GM18861 (cell line): Measurements from ENCODE around the gene IQSEC1.
A peak's percentile ranks its signal among the peaks of the same experiment; 100 is the strongest.

Source experiments
- ATAC-seq: cut with Tn5 transposase; IDR thresholded peaks from one replicate; pipeline ENCODE4 v1.9.1; 2021; ENCODE audit not compliant: unreplicated experiment

Gene IQSEC1

GRCh38 chr3:13085846-13086179 is 12.6 kb upstream of the IQSEC1 start:
- no peak for ATAC-seq

GRCh38 chr3:13085081-13085845 is 12.0 kb upstream of the IQSEC1 start:
- no peak for ATAC-seq

- no peak for ATAC-seq
These were observed 10.7 kb upstream of the IQSEC1 start for GRCh38 chr3:13083898-13084297.

GRCh38 chr3:13083254-13083653 is 10.0 kb upstream of the IQSEC1 start:
- ATAC-seq, result no peak

GRCh38 chr3:13082677-13083076 is 9.4 kb upstream of the IQSEC1 start:
- no peak for ATAC-seq

- no peak for ATAC-seq
These were observed 8.6 kb upstream of the IQSEC1 start for GRCh38 chr3:13081603-13082360.

- no peak for ATAC-seq
These were observed 7.4 kb upstream of the IQSEC1 start for GRCh38 chr3:13080591-13080990.

- no peak for ATAC-seq
These were observed 6.8 kb upstream of the IQSEC1 start for GRCh38 chr3:13080026-13080425.

GRCh38 chr3:13079510-13079909 is 6.3 kb upstream of the IQSEC1 start:
- no peak for ATAC-seq

- no peak for ATAC-seq
These were observed 5.8 kb upstream of the IQSEC1 start for GRCh38 chr3:13079051-13079450.

GRCh38 chr3:13078163-13078905 is 5.1 kb upstream of the IQSEC1 start:
- ATAC-seq, result no peak

GRCh38 chr3:13077431-13078162 is 4.4 kb upstream of the IQSEC1 start:
- ATAC-seq, result no peak

- ATAC-seq, result no peak
These were observed 2.9 kb upstream of the IQSEC1 start for GRCh38 chr3:13075986-13076654.

GRCh38 chr3:13075318-13075717 is 2.1 kb upstream of the IQSEC1 start:
- no peak for ATAC-seq

- ATAC-seq, result no peak
These were observed 762 bp upstream of the IQSEC1 start for GRCh38 chr3:13074006-13074375.

- ATAC-seq, result peak; percentile 5
These were observed 466 bp downstream of the IQSEC1 start for GRCh38 chr3:13072600-13073325.

- ATAC-seq, result peak; percentile 53
These were observed 1.0 kb downstream of the IQSEC1 start for GRCh38 chr3:13072239-13072599.

- ATAC-seq, result no peak
These were observed 1.5 kb downstream of the IQSEC1 start for GRCh38 chr3:13071695-13072094.

- ATAC-seq, result no peak
These were observed 2.7 kb downstream of the IQSEC1 start for GRCh38 chr3:13070391-13071070.

- peak; percentile 58 for ATAC-seq
These were observed 3.7 kb downstream of the IQSEC1 start for GRCh38 chr3:13069495-13069894.
